NCI-H2196 (cell line): Measurements from ENCODE around the gene ASAP2.

Source experiments
- DNase-seq: peaks from one replicate; lab custom pipeline; 2025; ENCODE audit not compliant: unreplicated experiment; lab: John Stamatoyannopoulos, UW

The ASAP2 gene

GRCh38 chr2:9271691-9272090 is 65.1 kb downstream of the ASAP2 start:
- no peak for DNase-seq

DNA sequence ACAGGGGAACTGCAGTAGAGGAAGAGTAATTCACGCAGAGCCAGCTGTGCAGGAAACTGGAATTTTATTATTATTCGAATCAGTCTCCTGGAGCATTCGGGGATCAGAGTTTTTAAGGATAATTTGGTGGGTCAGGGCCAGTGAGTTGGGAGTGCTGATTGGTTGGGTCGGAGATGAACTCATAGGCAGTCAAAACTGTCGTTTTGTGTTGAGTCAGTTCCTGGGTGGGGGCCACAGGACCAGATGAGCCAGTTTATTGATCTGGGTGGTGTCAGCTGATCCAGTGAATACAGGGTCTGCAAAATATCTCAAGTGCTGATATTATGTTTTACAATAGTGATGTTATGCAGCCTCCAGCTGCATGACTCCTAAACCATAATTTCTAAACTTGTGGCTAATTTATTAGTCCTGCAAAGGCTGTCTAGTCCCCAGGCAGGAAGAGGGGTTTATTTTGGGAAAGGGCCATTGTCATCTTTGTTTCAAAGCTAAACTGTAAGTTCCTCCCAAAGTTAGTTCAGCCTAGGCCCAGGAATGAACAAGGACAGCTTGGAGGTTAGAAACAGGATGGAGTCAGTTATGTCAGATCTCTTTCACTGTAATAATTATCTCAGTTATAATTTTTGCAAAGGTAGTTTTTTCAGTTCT is 67.0 kb downstream of the ASAP2 start:
- DNase-seq = no peak

DNA sequence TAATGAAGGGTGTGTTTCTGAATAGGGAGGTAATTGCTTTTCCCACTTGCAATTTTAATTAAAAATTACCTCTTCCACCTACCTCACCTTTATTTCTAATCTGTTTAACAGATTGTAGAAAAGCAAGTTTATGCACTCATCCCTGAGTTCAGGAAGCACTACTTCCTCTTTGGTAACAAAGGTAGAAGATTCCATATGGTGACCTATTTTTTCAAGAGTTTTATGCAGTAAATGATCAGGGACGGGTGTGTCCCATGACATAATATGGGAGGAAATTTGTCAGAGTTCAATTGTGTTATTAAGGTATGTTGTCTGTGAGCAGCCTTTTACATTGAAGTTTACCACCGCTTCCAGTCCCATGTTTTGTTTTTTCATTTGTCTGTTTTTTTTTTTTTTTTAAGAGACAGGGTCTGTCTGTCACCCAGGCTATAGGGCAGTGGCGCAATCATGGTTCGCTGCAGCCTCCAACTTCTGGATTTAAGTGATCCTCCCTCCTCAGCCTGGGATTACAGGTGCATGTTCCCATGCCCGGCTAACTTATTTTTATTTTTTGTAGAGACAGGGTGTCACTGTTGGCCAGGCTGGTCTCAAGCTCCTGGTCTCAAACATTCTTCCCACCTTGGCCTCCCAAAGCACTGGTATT is 68.2 kb downstream of the ASAP2 start:
- DNase-seq = no peak

DNA sequence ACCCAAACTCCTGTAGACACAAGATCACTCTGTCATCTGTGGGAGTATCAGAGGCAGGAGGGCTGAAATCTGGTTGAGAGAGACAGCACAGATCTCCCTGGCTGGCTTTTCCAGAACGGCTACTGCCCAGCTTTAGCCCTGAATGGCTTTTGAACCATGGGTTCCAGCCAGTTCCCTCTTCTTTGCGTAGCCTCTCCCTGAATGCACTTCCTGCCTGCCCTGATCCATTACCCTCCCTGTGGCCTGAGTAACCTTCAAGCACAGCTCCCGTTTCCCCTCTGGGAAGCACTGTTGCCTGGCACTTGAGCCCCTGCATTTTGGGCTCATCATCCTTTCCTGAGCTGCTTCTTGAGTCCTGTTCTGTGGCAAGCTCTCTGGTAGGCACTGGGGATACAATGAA is 68.8 kb downstream of the ASAP2 start:
- no peak for DNase-seq

DNA sequence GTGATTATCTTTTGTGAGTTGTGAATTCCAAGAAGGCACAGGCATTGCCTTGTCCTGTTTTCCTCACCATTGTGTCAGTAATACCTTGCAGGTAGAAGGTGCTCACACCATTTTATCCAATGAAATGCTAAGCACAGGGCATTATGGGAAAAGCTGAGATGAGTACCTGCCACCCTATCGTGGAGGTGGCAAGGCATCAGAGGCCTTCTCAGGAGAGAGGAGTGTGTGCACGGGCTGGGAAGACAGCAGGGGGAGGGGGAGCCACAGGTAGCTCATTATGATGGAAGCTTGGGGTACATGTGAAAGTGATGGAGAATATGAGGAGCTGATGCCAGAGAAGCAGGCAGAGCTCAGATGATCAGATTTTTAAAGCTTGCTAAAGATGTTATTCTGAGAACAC is 69.5 kb downstream of the ASAP2 start:
- DNase-seq = no peak

DNA sequence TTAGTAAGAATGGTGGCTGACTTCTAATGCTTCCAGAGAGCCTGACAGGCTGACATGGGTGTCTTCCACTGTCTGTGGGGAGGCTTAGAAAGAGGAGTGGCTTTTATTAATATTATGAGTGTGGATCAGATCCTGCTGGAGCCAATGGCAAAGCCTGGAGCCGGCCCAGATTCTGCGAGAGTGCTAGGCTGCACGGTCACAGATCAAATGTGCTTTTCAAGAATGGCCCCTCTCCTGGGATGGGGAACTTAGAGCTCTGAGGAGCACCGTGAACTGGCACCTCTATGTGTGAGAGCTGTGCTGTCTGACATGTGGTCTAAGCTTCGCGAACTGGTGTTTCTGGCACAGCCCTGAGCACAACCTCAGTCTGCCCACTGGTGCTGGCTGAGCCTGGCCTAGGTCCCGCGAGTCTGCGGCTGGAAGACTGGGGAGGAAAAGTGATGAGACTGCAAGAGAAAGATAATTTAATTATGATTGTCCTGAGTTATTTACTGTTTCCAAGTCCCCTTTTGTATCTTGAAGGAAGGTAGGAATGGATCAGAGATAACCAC is 70.4 kb downstream of the ASAP2 start:
- no peak for DNase-seq

DNA sequence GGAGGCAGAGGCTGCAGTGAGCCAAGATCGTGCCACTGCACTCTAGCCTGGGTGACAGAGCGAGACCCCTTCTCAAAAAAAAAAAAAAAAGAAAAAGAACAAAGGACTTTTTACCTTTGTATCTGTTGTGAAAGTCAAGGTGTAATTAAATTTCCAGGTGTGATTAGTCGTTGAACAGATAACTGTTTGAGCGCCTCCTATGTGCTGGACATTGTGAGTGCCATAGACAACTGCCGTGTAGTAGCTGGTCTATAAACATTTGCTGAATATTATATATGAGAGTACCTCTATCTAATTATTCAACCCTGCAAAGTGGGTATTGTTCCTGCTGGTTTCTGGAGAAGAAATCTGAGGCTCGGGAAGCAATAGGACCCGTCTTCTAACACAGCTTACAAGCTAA is 71.8 kb downstream of the ASAP2 start:
- no peak for DNase-seq

GRCh38 chr2:9279426-9279825 is 72.8 kb downstream of the ASAP2 start:
- DNase-seq = no peak

- no peak for DNase-seq
Measured at GRCh38 chr2:9280224-9280623, 73.6 kb downstream of the ASAP2 start.

DNA sequence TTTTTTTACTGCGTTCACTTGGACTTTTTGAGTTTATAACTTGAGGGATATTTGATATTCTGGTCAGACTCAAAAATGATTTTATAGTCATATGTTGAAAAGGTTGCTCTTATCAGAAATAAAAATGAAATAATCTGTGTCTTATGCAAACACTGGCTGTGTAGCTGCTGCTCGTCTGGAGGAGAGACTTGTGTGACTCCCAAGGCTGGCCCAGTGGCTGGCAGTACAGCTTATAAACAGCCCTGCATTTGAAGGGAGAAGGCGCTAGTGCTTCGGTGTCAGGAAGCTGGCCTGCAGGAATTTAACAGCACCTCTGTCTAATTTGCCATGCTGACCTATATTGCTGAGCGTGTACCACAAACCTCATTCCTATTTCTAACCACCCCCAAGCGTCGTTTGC is 74.5 kb downstream of the ASAP2 start:
- no peak for DNase-seq

DNA sequence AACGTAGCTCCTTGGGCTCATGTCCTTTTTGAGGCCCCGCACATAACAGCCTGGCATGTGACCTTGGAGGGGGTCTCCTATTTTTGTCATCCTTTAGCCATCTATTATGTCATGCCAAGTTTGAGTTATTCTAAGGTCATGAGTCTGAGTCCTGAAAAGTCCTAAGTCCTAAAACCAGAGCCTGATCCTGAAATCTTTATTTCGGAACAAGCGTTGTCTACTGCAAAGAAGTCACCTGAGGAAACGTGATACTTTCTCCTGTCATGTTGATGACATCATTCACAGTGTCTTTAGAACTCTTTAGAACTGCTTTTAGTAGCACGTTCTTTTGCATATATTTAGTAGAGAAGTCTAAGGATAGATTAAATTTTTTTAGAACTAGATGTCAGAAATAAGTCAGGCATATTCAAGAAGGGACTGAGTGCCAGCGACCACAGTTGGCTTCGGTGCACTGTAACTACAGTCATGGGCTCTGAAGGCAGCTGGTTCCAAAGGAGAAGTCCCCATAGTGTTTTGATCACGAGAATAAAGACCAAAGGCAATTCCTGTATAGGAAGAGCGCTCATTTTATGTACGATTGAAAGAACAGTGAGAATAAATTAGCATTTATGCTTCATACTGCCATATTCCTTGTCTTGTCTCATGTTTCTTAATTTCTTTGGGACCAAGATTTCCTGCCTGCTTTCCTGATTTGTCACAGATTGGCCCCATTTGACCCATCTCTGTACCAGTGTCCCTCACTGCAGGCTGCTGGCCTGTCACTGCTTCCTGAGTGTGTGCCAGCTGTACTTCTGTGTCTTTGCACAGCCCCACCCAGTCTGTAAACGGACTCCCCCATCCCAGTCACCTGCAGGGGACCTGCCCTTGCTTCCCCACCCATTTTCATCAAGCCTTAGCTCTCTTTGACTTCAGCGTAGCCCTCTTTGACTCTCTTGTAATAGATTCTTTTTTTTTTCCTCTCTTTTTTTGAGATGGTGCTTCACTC is 75.8 kb downstream of the ASAP2 start:
- DNase-seq = no peak

DNA sequence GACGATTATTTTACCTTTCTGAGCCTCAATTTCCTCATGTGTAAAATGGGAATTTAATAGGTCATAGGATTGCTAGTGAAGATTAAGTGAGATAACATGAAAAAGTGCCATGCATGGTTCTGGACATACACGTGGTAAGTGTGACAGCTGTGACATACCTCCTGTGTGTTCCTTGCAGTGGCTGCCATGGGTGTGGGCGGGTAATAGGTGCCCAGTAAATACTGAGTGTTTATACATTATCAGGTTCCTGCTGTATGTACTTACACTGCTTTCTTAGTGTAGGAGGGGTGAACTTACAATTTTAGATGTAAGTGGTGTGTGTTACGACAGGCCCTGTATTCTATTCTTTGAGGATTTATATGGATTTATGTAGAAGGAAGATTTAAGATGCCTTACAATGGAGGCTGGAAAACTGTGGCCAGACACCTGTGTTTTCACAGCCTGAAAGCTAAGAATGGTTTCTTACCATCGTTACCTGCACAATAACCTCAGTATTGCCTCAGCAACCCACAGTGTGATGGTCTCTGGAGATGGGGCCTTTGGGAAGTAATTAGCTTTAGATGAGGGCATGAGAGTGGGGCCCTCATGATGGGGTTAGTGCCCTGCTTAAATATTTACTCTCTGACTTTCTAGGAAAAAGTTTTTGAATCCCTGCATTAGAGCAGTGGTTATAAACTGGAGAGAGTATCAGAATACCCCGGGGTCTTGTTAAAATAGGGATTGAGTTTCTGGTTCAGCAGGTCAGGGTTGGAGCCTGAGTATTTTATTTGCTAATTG is 78.1 kb downstream of the ASAP2 start:
- DNase-seq = no peak

GRCh38 chr2:9285385-9285920 is 78.8 kb downstream of the ASAP2 start:
- DNase-seq = no peak

DNA sequence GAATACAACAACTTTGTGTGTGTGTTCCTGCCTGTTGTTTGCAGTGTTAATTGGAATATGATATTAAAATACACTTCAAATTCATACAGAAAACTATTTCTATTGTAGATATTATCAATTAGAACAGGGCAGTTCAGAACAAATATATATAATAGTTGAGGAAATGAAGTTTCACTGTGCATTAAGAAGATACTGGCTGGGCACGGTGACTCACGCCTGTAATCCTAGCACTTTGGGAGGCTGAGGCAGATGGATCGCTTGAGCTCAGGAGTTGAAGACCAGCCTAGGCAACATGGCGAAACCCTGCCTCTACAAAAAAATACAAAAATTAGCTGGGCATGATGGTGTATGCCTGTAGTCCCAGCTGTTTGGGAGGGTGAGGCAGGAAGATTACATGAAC is 79.3 kb downstream of the ASAP2 start:
- DNase-seq = no peak

- no peak for DNase-seq
Measured at GRCh38 chr2:9286554-9287399, 80.2 kb downstream of the ASAP2 start.

GRCh38 chr2:9287400-9288045 is 80.9 kb downstream of the ASAP2 start:
- no peak for DNase-seq

GRCh38 chr2:9288233-9288632 is 81.6 kb downstream of the ASAP2 start:
- no peak for DNase-seq

GRCh38 chr2:9288681-9289338 is 82.2 kb downstream of the ASAP2 start:
- DNase-seq = no peak

DNA sequence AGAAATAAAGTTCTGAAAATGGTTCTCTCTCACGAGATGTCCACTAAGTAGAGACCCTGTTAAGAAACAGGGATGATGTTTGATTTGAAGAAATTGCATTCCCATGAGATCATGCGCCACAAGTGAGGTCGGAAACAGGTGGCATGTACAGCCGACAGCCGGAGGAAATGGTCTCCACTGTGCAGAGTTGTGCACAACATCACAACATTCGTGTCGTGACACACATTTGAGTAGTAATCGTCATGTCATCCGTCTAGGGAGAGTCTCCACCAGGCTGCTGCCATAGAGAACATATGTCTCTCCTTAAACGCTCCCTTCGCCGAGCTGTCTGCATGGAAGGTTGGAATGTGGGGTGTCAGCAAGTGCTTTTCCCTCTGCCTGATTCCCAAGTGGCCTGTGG is 84.7 kb downstream of the ASAP2 start:
- DNase-seq = no peak
